ENCODE data around the gene MYL10. TPM values are rescaled to one million over a fixed set of nuclear protein-coding genes. Genes with fewer than 3 reads are reported as not detected.

Gene MYL10
- total and polyA plus RNA-seq, 2 experiments from 2014 or later, result not detected

DNA sequence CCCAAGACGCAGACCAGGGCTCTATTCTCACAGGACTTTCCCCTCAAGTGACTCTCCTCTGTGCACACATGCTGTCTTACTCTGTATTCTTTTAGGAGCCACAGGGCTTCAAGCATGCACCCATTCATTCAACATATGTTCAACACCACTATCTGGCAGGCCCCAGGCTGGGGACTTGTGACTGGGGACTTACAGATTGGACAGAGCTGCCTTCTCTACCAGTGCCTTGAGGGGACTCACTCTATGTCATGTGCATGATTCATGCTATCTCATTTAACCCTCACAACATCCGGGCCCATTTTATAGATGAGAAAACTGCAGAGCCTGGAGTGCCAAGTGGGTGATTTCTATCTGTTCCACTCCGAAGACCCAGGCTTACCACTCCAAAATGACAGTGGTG lies 34.3 kb downstream of the MYL10 start:
- Histone ChIP-seq H3K4me2 (ENCODE audit: unreplicated experiment) (no peak overlapping the region), H4K20me1 (ENCODE audit: insufficient read depth) (no peaks in the 10 kb centered on the region), H3K27me3 (replicated peaks; ENCODE audit: insufficient read depth) (0 out of 2 replicates have a peak, but pooled peaks cover 8% of the 10 kb centered on the region), H3K27ac (no peak overlapping the region), H3K4me1 (ENCODE audit: insufficient read depth) (no peaks in the 10 kb centered on the region), H3K36me3 (ENCODE audit: low read depth) (no peaks in the 10 kb centered on the region), H3K9me3 (ENCODE audit: low read depth) (no peaks in the 10 kb centered on the region), H2AFZ (no peak overlapping the region), H3K4me3 (no peak overlapping the region), H3K9ac (no peak overlapping the region), H3K79me2 (ENCODE audit: insufficient read depth) (no peaks in the 10 kb centered on the region), H3K9me2 (ENCODE audit: insufficient read depth) (no peaks in the 10 kb centered on the region), H3F3A (ENCODE audit: insufficient read depth) (no peaks in the 10 kb centered on the region)
- no peak for DNase-seq
- WGBS, 2 experiments (ENCODE audit: low coverage in 1 of 2, low lambda C conversion rate in 2 of 2, missing lambda C conversion rate in 2 of 2), result 71 to 73% methylated on average over 3 of the region's 3 CpGs
- no peak for TF ChIP-seq EZH2phosphoT487 (IDR thresholded peaks at IDR 0.05; ENCODE audit: insufficient read depth, low read depth)
- in situ Hi-C loops (cut with MboI), result loop anchor here (25.0 kb wide), 1 partner anchor 643 kb away; no protein-coding TSS in a partner anchor

DNA sequence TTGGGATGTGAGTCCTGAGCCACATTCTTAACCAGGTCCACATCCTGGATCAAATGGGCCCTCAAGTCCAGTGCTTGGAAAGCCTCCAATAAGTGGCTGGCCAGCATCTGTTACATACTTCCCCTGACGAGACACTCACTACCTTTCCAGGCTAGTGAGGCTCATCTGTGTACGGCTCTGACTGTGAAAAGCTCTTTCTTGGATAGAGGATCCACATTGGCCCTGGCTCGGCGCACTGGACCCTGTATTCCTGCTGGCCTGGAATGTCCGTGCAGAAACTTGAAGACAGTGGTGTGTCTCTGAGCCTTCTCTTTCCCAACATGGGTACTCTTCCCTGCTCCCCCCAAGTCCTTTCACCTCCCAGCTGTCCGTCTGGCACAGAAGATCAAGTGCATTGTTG lies 35.5 kb downstream of the MYL10 start:
- Histone ChIP-seq H3K9me3 (ENCODE audit: low read depth) (no peaks in the 10 kb centered on the region), H3F3A (ENCODE audit: insufficient read depth) (no peaks in the 10 kb centered on the region), H3K4me1 (ENCODE audit: insufficient read depth) (no peaks in the 10 kb centered on the region), H3K36me3 (ENCODE audit: low read depth) (no peaks in the 10 kb centered on the region), H3K27me3 (replicated peaks; ENCODE audit: insufficient read depth) (0 out of 2 replicates have a peak, but pooled peaks cover 8% of the 10 kb centered on the region), H3K27ac (no peak overlapping the region), H3K9ac (no peak overlapping the region), H3K4me2 (ENCODE audit: unreplicated experiment) (no peak overlapping the region), H3K4me3 (no peak overlapping the region), H2AFZ (no peak overlapping the region), H4K20me1 (ENCODE audit: insufficient read depth) (no peaks in the 10 kb centered on the region), H3K79me2 (ENCODE audit: insufficient read depth) (no peaks in the 10 kb centered on the region), H3K9me2 (ENCODE audit: insufficient read depth) (no peaks in the 10 kb centered on the region)
- in situ Hi-C loops (cut with MboI), result loop anchor here (25.0 kb wide), 1 partner anchor 644 kb away; no protein-coding TSS in a partner anchor
- TF ChIP-seq EZH2phosphoT487 (IDR thresholded peaks at IDR 0.05; ENCODE audit: insufficient read depth, low read depth), result no peak
- TF ChIP-seq EZH2 (IDR thresholded peaks at IDR 0.05; ENCODE audit: insufficient read depth, poor library complexity, severe bottlenecking), result no peak
- DNase-seq, result no peak
- WGBS, 2 experiments (ENCODE audit: low coverage in 1 of 2, low lambda C conversion rate in 2 of 2, missing lambda C conversion rate in 2 of 2), result 69% methylated on average over 6 of the region's 6 CpGs

DNA sequence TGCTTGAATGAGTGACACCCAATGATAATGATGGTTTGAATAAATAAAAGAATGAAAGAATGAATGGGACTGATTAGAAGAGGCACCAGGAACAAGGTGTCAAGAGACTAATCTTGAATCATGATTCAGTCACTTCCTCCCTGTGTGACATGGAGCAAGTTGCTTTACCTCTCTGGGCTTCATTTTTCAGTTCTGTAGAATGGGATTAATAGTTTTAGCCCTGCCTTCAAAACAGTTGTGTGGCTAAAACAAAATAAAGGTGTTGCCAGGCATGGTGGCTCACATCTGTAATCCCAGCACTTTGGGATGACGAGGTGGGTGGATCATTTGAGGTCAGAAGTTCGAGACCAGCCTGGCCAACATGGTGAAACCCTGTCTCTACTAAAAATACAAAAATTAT lies 37.6 kb downstream of the MYL10 start:
- TF ChIP-seq EZH2 (IDR thresholded peaks at IDR 0.05; ENCODE audit: insufficient read depth, poor library complexity, severe bottlenecking) (no peak), EZH2phosphoT487 (IDR thresholded peaks at IDR 0.05; ENCODE audit: insufficient read depth, low read depth) (no peak)
- Histone ChIP-seq H3K36me3 (ENCODE audit: low read depth) (no peaks in the 10 kb centered on the region), H3K9ac (no peak overlapping the region), H3K4me1 (ENCODE audit: insufficient read depth) (no peaks in the 10 kb centered on the region), H3K27me3 (replicated peaks; ENCODE audit: insufficient read depth) (0 out of 2 replicates have a peak, but pooled peaks cover 8% of the 10 kb centered on the region), H2AFZ (no peak overlapping the region), H3K9me2 (ENCODE audit: insufficient read depth) (no peaks in the 10 kb centered on the region), H3K79me2 (ENCODE audit: insufficient read depth) (no peaks in the 10 kb centered on the region), H3K27ac (no peak overlapping the region), H3K4me3 (no peak overlapping the region), H3K9me3 (ENCODE audit: low read depth) (no peaks in the 10 kb centered on the region), H4K20me1 (ENCODE audit: insufficient read depth) (no peaks in the 10 kb centered on the region), H3F3A (ENCODE audit: insufficient read depth) (no peaks in the 10 kb centered on the region), H3K4me2 (ENCODE audit: unreplicated experiment) (no peak overlapping the region)
- no peak for DNase-seq
- WGBS, 2 experiments (ENCODE audit: low coverage in 1 of 2, low lambda C conversion rate in 2 of 2, missing lambda C conversion rate in 2 of 2), result 75 to 80% methylated on average over 2 of the region's 2 CpGs
- in situ Hi-C loops (cut with MboI), result loop anchor here (25.0 kb wide), 1 partner anchor 646 kb away; no protein-coding TSS in a partner anchor

DNA sequence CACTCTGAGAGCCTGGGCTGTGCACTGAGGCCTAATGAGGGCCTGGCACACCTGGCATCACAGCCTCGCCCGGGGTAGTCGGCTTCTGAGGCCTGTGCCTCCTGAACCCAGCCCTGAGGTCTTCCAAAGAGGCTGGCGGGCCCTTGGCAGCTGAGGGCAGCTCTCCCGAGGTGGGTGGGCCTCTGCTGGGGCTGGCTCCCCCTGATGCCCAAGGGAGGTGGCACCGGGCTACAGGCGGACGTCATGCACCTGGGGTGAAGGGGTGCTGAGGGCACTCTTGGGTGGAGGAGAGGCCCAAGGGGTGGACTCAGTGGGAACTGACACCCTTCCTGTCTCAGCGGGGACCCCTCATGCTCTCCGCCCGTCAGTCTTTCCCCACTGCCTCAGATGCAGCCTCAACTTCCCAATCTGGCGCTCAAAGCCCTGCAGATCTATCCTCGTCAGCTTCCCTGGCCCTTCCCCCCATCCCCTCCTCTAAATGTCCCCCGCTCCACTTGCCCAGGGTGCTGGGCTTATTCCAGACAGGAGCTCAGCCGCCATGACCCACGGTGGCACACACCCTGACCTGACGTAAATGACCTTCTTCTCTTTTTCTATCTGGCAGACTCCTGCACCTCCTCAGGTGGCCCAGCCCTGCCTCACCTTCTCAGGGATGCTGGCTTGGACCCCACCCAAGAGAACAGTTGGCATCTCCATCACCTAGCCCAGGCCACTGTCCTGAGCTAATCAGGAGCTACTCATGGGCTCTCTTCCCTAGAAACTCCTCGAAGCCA lies 38.2 kb downstream of the MYL10 start:
- no peaks in the 10 kb centered on the region for H3K79me2 ChIP-seq (ENCODE audit: insufficient read depth)
- H3K9ac ChIP-seq, result no peak overlapping the region
- no peak overlapping the region for H3K4me3 ChIP-seq
- TF ChIP-seq EZH2phosphoT487 (IDR thresholded peaks at IDR 0.05; ENCODE audit: insufficient read depth, low read depth) (no peak), EZH2 (IDR thresholded peaks at IDR 0.05; ENCODE audit: insufficient read depth, poor library complexity, severe bottlenecking) (no peak)
- in situ Hi-C loops (cut with MboI), result loop anchor here (25.0 kb wide), 1 partner anchor 646 kb away; no protein-coding TSS in a partner anchor
- H3K9me3 ChIP-seq (ENCODE audit: low read depth), result no peaks in the 10 kb centered on the region
- no peak overlapping the region for H3K27ac ChIP-seq
- no peaks in the 10 kb centered on the region for H3K4me1 ChIP-seq (ENCODE audit: insufficient read depth)
- DNase-seq, result no peak
- H2AFZ ChIP-seq, result no peak overlapping the region
- 72 to 85% methylated on average over 14 to 18 of the region's 18 CpGs for WGBS, 2 experiments (ENCODE audit: low coverage in 1 of 2, low lambda C conversion rate in 2 of 2, missing lambda C conversion rate in 2 of 2)
- no peaks in the 10 kb centered on the region for H3F3A ChIP-seq (ENCODE audit: insufficient read depth)
- no peaks in the 10 kb centered on the region for H3K36me3 ChIP-seq (ENCODE audit: low read depth)
- peaks cover 4% of the 10 kb centered on the region; the same call in 1 of the 2 replicates for H3K27me3 ChIP-seq (replicated peaks; ENCODE audit: insufficient read depth)
- H3K4me2 ChIP-seq (ENCODE audit: unreplicated experiment), result no peak overlapping the region
- H3K9me2 ChIP-seq (ENCODE audit: insufficient read depth), result no peaks in the 10 kb centered on the region
- no peaks in the 10 kb centered on the region for H4K20me1 ChIP-seq (ENCODE audit: insufficient read depth)

All from GM23248 (cell line).